HFF-Myc (cell line): ENCODE measurements around the gene FGF1.

Source experiments
- DNase-seq: peaks from one replicate; pipeline ENCODE4 v3.0.0-alpha.2; 2011; ENCODE audit warnings: low read depth; ENCODE audit errors: extremely low read depth
- H3K4me3 ChIP-seq: replicated peaks from 2 replicates; pipeline ENCODE4 v1.5.1; 2011; ENCODE audit warnings: low read depth, mild to moderate bottlenecking, control low read depth, low read length
- TF ChIP-seq, protein P1 (sequence below): IDR thresholded peaks from 2 replicates; pipeline ENCODE4 v1.5.1; 2012; ENCODE audit warnings: mild to moderate bottlenecking, low read depth, low read length, control low read depth; ENCODE audit errors: missing control alignments

The FGF1 gene

DNA sequence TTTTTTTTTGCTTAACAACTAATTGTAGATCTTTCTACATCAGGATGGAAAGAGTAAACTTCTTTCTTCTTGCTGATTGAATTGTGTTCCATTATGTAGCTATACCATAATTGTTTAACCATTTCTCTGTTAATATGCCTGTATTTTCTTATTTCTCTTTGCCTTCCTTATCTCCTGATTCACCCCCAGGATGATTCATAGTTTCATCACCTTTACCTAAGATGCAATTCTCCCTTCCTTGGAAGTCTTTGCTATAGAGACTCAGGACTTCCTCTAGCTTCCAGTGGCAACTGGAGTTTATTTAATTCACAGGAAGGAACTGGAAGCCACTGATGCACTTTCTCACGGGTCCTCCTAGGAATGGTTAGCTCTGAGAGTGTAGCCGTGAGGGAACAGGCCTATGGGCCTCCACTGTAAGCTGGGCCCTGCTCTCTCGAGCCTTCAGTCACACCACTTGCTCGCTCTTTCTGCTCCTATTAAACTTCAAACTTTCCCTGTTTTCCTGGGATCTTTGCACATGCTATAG lies 83.1 kb downstream of the FGF1 start:
- no peak for DNase-seq

DNA sequence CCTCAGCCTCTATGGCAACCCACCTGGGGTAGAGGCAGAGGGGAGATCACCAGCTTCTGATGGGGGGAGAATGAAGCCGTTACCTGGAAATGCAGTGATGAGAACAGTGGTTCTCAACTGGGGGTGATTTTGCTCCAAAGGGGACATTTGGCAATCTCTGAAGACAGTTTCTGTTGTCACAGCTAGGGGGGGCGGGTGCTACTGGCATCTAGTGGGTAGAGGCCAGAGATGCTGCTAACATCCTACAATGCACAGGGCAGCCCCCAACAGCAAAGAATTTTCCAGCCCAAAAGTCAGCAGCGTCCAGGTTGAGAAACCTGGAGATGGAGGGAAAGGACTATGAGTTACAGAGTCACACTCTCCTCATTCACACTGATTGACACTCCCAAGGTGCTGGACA lies 84.5 kb downstream of the FGF1 start:
- DNase-seq = no peak

More for the DNA sequence above, 83.1 kb downstream of the FGF1 start:
- no peak overlapping the region for H3K4me3 ChIP-seq
- TF ChIP-seq, protein P1, sequence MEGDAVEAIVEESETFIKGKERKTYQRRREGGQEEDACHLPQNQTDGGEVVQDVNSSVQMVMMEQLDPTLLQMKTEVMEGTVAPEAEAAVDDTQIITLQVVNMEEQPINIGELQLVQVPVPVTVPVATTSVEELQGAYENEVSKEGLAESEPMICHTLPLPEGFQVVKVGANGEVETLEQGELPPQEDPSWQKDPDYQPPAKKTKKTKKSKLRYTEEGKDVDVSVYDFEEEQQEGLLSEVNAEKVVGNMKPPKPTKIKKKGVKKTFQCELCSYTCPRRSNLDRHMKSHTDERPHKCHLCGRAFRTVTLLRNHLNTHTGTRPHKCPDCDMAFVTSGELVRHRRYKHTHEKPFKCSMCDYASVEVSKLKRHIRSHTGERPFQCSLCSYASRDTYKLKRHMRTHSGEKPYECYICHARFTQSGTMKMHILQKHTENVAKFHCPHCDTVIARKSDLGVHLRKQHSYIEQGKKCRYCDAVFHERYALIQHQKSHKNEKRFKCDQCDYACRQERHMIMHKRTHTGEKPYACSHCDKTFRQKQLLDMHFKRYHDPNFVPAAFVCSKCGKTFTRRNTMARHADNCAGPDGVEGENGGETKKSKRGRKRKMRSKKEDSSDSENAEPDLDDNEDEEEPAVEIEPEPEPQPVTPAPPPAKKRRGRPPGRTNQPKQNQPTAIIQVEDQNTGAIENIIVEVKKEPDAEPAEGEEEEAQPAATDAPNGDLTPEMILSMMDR = no peak

DNA sequence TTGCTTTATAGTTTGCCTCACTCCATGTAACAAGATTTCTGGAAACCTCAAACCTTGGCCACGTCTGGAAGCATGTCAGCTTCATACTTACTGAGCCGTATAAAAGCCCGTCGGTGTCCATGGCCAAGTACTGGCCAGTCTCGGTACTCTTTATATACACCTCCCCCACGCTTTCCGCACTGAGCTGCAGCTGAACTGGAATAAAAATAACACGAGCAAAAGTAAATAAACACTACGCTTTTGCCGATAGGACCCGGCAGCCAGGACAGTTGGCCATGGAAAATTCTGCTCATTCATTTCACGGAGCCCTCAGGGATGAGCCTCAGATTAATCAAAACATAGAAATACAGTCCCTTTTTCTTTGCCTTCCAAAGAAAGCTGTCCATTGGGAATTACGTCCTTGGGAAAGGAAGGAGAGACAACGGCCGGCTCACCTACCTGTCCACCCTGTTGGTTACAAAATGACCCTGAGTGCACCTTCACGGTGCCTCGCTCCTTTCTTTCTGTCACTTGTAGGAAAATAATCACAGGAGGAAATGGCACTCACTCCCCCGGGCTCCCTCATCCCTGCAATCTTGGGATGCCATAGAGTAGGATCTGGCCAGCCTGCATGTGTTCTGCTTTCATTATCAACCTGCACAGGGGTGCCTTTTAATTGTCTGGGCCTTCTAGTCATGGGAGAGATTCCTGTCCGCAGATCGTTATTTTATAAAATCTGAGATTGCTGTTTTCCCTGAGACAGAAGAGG lies 85.1 kb downstream of the FGF1 start:
- DNase-seq = no peak
- H3K4me3 ChIP-seq = no peak overlapping the region
- TF ChIP-seq, protein P1 = no peak

More for the DNA sequence above, 84.5 kb downstream of the FGF1 start:
- H3K4me3 ChIP-seq = no peak overlapping the region
- TF ChIP-seq, protein P1 = peak; percentile 19

DNA sequence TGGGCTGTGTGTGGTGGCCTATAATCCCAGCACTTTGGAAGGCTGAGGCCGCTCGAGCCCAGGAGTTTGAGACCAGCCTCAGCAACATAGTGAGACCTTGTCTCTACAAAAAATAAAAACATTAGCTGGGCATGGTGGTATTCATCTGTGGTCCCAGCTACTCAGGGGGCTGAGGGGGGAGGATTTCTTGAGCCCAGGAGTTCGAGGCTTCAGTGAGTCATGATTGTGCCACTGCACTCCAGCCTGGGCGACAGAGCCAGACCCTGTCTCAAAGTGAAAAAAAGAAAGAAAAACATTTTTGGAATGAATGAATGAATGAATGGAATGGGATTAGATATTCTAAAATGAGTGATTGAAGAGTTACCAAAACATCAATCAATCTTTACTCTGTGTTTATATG lies 85.8 kb downstream of the FGF1 start:
- H3K4me3 ChIP-seq = no peak overlapping the region
- TF ChIP-seq, protein P1 = no peak
- DNase-seq = no peak

DNA sequence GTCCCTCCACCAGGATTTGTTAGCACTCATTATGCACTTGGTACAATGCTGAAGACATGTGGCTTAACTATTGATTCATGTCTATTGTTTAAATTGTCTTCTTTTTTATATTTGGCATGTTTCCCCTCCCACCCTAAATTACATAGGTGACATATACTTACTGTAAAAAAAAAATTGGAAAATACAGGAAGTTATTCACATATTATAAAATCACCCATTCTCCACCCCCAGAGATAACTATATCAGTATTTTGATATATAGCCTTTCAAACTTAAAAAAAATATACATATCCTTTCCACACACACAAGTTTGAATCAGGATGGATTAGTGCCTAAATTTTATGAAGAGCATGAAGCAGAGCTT lies 87.6 kb downstream of the FGF1 start:
- H3K4me3 ChIP-seq = no peak overlapping the region
- no peak for DNase-seq
- TF ChIP-seq, protein P1 = no peak

DNA sequence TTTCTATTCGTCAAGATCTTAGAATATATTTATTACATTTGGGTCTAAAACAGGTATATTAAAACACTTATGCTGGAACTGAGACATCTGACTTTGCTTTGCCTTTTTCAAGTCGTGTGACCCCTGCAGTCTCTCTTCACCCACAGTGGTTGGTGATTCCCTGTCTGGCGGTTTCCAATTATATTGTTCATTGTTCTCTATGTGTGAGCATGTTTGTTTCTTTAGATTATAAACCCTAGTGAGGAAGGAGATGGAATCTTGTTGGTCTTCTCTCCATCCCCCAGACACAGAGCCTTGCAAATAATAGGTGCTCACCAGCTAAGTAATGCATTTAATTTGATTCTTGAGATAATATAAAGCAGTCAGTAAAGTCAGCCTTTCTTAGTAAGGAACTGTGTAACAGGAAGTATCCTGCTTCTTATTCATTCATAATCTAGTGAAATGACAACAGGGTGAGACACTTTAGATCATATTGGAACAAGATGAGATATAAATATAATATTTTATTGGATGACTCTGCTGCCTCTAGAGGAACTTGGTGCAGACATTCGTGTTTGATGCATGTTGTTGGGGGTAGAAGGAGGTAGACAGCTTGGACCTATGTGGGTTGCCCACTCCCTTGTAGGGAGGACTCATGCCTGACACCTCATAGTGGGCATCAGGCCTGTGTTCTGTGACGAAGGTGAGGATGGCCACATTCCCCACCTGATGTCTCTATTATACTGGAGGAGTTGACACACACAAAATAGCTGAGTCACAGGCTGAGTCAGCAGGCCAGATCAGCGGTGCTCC lies 88.1 kb downstream of the FGF1 start:
- TF ChIP-seq, protein P1 = no peak
- peak; percentile 55 for DNase-seq

More for the DNA sequence above, 88.1 kb downstream of the FGF1 start:
- no peak overlapping the region for H3K4me3 ChIP-seq
